Hematopoietic multipotent progenitor cell treated with erythropoietin and hydrocortisone succinate and interleukin-3 and kit ligand, for 8 days (in vitro differentiated cells): ENCODE results near the gene DEAF1.

ENCODE experiments used
- DNase-seq: peaks from one replicate; pipeline ENCODE4 v3.0.0-alpha.2; 2015

The DEAF1 gene

DNA sequence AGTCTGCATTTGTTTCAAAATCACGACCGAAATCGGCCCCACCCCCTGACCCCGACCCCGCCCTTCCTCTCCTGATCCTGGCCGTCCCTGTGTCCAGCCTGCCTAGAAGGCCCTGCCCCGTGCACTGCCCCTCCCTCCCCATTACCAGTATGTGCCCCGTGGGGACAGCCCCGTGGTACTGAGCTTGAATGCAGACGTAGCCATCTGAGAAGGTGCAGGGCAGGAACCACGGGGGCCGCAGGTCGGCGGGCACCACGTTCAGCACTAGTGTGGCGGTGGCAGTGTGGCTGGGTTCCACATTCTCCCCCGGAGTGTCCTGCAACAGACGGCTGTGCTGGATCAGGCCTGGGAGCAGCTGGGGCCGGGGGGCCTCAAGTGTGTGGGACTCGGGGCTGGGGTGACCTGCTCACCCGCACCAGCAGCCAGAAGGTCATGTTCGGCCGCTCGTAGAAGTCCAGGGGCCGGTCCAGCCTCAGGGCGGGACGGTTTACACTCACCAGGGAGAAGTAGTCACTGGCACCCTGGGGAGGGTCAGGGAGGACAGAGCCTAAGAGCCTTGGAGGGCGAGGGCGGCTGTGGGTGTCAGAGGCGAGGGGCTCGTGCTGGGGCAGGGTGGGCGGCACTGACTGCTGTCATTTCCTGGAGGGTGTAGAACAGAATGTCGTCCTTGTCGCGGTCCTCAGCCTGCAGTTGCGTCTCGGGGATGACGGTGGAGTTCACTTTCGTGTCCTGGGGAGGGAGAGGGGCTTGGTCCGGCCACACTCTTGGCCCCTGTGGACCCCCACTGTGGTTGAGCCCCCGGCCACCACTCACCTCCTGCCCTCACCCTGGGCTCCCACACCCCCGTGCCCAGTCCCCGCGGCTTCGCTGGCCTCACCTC, 73.8 kb downstream of the DEAF1 start:
- no peak for DNase-seq

DNA sequence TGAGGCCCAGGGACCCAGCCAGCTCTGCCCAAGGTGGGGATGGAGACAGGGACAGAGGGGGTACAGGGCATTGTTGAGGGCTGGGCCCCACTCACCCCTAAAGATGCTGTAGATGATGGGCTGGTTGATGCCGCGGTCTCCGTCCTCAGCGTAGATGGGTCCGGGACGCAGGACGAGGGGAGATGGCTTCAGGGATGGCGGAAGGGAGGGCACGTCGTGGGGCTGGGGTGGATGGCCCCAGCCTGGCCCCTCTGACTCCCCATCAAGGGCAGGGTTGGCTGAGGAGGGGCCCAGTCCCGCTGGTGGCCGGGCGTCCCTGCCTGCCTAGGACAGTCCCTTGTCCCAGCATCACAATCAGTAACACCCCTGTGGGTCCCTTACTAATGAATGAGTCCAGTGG, 74.8 kb downstream of the DEAF1 start:
- no peak for DNase-seq

DNA sequence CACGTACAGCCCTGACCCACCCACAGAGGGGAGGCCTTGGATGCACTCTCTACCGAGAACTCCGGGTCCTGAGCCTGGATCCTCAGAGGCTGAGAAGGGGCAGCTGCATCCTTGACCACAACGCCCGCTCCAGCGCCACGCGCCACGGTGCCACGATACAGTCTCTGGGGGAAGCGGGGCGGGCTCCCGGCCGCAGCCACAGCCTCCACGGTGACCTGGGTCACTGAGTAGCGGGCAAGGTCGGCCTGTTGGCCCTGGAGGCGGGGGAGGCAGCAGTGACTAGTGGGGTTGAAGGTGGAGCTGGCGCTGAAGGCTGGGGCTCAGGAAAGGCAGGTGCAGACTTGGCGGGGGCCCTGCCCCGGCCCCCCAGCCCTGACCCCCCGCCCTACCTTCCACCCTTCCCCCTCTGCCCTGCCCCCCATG, 75.4 kb downstream of the DEAF1 start:
- DNase-seq, result no peak

DNA sequence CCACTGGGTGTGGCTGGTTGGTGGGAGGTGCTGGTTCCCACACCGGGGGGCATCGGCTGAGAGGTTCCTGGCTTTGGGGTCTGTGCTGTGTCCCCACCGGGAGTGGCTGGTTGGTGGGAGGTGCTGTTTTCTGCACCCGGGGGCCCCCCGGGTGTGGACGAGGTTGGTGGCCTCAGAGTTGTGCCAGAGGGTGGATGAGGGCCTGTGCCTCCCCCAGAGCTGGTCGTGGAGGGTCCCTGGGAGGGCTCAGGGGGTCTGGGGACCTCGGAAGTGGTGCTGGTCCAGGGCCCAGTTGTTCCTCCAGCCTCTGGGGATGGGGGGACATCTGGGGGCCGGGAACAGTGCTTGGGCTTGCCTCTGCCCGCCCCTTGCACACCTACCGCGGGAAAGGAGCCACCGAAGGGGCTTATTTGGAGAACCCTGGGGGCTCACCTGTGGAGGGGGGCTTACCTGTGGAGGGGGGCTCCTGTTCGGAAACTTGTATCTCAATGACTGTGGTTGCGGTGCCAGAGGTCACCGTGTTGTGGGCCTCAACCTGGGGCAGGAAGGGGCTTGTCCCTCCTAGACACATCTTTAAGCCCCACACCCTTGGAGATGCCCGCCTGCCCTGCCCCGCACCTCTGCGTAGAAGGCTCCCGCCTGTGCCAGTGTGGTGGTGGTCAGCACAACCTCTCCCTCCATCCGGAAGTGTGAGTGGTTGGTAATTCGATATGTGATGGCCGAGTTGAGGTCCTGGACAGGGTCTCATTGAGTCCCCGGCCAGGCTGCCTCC, 76.0 kb downstream of the DEAF1 start:
- DNase-seq, result no peak

DNA sequence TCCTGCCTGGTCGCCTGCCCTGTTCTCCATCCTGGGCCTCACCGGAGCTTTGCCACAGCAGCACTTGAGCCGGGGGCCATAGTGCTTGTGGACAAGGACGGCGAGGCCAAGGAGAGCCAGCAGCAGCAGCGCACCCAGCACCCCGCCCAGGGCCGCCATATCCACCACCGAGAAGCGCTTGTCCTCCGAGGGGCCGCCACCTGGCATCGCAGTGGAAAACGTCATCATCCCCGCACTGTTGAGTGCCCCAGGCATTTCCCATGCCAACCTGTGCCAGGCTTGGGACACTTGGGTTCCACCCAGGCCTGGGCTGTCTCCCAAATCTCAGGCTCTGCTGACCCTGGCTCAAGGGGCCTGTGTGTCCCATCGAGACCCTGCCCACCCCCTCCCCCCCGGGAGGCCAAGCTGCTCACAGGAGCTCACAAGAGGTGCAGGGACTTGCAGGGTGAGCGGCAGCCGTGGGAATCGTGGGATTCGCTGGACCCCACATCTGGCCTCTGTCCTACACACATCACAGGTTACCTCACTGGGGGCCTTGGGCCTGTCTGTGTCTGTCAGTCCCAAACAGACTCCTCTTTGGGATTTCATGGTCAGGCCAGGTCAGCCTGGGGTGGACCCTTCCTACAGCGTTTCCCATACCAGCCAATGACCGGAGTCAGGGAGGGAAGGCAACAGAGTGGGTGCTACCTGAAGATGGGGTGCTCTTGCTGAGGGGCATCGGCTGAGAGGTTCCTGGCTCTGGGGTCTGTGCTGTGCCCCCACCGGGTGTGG, 76.9 kb downstream of the DEAF1 start:
- no peak for DNase-seq

DNA sequence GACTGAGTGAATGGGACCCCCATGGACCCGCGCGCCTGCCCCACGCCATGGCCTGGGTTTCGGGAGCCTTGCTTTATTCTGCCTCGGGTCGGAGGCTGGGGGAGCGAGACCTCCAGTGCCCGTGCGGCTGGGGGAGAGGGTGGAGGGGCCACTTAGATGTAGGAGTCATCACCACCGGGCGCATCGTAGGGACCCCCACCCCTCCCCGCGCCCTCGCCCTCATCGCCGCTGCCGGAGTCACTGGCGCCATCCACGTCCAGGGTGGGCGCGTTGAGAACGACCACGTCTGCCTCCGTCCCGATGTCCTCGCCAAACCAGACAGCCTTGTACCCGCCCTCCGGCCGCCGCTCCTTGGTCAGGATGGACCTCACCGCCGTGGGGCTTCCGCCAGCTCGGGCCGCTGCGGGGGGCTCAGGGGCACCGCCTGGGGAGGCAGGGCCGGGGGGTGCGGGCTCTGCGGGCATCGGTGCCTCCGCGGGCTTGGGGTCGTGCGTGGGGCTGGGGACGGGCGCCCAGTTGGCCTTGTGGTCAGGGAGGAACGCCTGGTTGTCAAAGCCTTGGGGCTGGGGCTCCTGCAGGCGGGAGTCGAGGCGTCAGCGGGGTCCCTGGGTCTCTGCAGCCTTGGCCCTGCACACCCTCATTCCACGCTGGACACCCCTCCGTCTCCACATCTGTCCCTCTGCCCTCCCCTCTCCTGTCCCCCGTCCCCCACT, 77.7 kb downstream of the DEAF1 start:
- no peak for DNase-seq

DNA sequence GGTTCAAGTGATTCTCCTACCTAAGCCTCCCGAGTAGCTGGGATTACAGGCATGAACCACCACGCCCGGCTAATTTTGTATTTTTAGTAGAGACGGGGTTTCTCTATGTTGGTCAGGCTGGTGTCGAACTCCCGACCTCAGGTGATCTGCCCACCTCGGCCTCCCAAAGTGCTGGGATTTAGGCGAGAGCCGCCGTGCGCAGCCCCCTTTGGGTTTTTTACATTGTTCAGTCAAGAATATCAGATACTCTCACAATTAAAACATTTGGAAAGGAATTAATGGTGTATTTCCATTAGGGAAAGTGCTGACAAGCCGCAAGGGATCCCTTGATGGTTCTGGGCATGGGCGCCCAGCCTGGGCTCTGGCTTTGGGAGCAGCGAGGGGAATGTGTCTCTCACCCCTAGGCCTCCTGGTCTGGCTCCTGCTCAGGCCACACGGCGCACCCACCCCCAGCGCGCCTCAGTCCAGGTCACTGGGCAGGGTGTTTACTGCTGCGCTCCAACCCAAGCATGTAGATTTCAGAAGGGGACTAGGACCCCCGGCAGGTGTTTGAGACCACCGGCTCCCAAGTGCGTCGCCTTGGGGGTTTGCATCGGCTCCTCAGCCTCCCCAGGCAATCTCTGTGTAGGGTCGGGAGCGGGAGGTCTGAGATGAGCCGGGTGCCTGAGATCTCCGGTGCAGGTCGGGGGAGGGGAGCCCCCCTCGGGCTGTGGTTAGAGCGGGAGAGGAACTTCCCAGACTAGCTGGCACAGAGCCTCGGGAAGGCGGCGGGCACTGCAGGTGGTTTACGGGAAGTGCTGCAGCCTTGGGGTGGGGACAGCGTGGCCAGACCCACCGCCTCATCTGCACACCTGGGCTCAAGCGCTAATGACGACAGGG, 78.5 kb downstream of the DEAF1 start:
- DNase-seq, result no peak

DNA sequence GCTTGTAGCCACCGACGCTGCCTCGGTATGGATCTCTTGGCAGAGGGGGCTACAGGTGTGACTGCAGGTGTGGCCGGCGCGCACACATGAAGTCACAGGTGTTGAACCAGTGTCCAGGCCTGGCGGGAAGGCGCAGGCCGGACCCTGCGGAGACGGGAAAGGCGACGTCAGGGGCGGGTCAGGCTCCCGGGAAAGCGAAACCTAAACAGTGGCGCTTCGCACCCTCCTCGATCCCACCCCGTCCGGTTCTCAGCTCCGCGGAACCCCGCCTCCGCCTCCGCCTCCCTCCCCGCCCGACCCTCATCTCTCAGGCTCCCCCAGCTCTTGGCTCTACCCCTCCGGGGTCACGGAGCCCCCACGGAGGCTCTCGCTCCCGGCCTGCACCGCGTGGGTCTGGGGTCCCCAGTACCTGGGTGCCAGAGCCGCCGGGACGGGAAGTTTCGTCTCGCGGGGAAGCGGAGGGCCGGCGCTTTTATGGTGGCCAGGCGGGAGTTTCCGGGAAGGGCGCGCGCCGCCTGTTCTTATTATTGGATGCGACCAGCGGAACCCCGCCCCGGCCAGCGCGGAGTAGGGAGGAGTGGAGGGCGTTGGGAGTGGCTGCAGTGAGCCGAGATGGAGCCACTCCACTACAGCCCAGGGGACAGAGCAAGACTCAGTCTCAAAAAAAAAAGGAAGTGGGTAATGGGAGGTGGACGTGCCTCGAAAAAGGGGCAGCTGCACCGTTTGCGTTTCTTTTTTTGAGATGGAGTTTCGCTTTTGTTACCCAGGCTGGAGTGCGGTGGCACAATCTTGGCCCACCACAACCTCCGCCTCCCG, 79.3 kb downstream of the DEAF1 start, which contains the start of gene IRF7:
Gene IRF7, minus strand, starts transcription at position 447 of the 816 bp plus-strand sequence. CDS start 586 bp downstream, outside the sequence.
- peak; percentile 91 for DNase-seq

DNA sequence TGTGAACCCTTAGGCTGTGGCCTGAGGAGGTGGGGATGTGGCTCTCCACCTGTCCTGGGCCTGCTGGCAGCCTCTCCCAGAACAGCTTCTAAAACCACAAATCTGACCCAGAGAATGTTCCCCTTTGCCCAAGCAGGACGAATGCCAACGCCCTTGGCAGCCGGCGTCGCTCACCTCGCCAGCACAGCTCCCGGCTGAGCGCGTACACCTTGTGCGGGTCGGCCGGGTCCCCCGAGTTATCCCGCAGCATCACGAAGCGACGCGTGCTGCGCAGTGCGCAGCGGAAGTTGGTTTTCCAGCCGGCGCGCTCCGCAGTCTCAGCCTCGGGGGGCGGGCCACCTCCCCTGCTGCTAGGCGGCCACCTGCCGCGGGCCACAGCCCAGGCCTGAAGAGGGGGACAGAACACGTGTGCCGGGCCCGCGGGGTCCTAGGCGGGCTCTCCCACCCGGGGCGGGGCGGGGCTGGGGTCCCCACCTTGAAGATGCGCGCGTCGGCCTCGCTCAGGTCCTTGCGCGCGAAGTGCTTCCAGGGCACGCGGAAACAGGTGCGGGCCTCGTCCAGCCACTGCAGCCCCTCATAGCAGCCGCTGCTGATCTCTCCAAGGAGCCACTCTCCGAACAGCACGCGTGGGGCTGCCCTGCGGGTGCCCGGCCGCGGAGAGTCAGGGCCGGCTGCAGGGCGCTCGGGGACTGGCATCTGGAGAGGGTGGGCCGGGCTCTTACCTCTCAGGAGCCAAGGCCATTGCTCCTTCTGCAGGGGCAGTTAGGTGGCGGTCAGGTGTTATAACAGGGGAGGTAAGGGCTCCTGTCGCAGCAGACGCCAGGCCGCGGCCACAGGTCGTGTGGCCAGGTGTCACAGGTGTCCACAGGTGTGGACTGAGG, 80.2 kb downstream of the DEAF1 start:
- DNase-seq, result no peak

DNA sequence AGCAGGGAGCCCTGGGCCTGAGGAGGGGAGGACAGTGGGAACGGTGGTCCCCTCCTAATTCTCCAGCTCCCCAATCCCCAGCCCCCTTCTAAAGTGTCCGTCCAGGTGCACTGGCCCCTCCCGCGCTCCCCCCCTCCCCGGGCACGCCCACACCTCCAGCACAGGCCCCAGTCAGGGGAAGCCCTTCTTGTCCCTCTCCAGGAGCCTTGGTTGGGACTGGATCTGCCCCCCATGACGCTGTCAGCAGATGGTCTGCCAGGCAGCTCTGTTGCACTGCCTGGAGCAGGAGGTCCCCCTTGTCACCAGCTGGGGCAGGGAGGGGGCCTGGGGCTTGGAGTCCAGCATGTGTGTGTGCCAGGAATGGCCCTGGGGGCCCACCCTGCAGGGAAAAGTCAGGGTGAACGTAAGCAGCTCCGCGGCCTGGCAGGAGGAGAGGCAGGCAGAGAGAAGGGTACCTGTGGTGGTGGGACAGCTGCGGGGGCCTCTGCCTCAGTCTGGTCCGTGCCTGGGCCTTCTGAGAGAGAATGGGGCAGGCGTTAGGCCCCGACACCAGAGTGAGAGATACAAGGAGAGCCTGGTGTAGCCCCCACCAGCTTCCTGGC, 80.9 kb downstream of the DEAF1 start:
- no peak for DNase-seq

DNA sequence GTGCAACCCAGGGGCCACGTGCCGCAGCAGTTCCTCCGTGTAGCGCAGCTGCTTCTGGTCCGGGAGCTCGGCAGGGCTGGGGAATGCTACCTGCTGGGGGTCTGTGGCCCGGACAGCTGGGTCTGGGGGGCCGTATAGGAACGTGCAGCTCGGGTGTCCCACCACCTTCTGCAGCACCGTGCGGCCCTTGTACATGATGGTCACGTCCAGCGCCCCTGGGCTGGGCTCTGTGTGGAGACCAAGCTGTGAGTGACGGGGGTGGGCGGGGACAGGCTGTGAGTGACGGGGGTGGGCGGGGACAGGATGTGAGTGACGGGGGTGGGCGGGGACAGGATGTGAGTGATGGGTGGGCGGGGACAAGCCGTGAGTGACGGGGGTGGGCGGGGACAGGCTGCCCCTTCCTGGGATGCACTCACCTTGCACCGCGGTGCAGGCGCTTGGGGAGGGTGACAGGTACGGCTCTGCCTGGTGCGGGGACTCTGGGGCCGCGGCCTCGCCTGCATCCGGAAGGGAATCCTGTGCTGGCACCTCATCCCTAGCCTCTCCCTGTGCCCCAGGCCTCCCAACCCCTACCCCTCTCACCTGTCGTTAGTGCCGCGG, 81.6 kb downstream of the DEAF1 start:
- DNase-seq, result peak; percentile 55

DNA sequence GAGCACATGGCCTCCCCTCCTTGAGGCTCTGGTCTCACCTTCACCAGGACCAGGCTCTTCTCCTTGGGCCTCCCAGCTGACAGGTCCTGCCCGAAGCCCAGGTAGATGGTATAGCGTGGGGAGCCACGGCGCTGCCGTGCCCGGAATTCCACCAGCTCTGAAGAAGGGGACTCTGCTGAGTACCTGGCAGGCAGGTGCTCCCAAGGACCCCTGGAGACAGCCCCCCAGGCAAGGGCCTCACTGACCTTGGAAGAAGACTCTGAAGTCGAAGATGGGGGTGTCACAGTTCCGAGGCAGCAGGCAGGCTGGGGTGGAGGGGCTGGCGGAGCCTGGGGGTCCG, 82.1 kb downstream of the DEAF1 start:
- DNase-seq, result no peak

DNA sequence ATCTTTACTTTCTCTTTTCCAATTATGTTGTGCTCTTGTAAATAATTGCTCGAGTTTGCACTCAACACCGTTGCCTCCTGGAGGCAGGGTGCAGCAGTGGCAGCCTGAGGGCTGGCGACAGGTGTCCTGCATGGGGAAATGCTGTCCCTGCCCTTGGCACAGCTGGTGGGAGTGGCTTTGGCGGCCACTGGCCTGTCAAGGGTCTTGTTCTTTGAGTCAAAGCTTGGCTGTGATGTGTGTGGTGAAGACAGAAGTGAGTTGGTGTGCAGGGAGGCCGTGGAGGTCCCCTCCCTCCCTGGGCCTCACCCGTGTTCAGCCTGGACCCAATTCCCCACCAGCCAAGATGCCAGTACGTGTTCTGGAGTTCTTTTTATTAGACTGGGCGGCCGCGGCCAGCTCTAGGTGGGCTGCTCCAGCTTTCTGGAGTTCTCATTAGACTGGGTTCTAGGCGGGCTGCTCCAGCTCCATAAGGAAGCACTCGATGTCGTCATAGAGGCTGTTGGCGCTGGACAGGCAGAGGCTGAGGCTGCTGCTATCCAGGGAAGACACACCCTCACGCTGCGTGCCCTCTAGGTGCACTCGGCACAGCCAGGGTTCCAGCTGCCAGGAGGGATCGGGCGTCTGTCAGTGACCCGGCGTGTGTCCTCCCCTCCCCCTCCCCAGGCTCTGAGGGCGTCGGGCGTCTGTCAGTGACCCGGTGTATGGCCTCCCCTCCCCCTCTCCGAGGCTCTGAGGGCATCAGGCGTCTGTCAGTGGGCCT, 82.6 kb downstream of the DEAF1 start:
- DNase-seq, result peak; percentile 50

DNA sequence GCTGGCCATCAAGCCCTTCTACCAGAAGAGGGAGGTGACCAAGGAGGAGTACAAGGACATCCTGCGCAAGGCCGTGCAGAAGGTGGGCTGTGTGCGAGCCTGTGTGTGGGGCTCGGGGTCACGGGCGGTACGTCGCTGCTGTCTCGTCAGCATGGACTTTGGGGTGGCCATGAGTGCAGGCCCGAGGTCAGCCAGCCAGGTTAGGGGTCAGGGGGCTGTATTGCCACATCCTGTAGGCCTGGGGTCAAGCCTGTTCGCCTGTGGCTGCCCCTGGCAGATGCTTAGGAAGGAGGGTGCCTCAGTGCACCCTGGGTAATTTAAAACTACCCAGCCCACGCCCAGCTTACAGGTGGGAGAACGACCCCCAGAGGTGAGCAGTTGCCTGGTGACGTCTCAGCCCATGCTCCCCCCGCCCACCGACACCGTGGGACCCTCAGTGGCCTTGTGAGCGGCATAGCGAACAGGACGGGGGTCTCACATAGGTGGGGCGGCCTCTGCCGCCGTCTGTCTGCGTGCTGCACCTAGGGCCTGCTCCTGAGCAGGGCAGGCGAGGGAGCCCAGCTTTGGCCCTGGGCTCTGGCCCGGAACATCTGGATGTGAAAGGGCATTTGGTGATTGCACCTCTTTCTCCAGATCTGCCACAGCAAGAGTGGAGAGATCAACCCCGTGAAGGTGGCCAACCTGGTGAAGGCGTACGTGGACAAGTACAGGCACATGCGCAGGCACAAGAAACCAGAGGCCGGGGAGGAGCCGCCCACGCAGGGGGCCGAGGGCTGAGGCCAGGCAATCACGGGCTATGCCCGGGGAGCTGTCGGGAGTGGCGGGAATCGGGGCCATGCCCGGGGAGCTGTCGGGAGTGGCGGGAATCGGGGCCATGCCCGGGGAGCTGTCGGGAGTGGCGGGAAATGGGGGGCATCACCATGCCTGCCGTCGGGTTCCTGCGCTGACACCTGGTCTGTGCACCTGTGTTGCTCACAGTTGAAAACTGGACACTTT, 83.7 kb downstream of the DEAF1 start:
- no peak for DNase-seq

DNA sequence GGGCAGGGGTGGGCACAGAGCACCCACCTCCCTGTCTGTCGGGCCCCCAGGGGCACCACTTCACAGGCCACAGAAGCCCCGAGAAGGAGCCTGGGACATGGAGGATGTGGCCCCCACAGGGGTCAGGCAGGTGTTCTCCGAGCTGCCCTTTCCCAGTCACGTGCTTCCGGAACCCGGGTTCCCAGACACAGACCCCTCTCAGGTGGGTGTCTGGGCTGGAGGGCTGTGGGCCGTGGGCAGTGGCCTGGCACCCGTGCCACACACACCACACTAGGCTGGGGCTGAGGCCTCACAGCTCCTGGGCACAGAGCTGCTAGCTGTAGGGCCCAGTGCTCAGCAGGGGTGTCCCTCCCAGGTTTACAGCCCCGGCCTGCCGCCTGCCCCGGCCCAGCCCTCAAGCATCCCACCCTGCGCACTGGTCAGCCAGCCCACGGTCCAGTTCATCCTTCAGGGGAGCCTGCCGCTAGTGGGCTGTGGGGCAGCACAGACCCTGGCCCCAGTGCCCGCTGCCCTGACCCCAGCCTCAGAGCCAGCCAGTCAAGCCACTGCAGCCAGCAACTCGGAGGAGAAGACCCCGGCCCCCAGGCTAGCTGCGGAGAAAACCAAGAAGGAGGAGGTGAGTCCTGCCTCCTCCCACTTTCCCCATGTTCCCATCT, 84.7 kb downstream of the DEAF1 start:
- DNase-seq, result no peak

DNA sequence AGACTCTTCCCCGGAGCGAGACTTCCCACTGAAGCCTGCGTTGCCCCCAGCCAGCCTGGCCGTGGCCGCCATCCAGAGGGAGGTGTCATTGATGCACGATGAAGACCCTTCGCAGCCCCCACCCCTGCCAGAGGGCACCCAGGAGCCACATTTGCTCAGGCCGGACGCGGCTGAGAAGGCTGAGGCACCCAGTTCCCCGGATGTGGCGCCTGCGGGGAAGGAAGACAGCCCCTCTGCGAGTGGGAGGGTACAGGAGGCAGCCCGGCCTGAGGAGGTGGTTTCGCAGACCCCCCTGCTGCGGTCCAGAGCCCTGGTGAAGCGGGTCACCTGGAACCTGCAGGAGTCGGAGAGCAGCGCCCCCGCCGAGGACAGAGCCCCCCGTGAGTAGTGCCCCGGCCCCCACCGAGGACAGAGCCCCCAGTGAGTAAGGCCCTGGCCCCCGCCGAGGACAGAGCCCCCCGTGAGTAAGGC, 85.6 kb downstream of the DEAF1 start:
- no peak for DNase-seq
